K562 (cell line): ENCODE results near the gene KCNQ4. TPM values are rescaled to one million over a fixed set of nuclear protein-coding genes. Genes with fewer than 3 reads are reported as not detected.

Source experiments
- ATF7 ChIP-seq: fragments of 450-650 bp; IDR thresholded peaks from 2 replicates; pipeline ENCODE4 v1.7.1; 2014; ENCODE audit warnings: mild to moderate bottlenecking, moderate library complexity
- BDP1 ChIP-seq: IDR thresholded peaks from 3 replicates; pipeline ENCODE4 v1.6.1; 2011; ENCODE audit not compliant: insufficient read length, insufficient read depth
- ESRRB ChIP-seq: fragments of 250-450 bp; sonication (Bioruptor Pico); IDR thresholded peaks from 2 replicates; pipeline ENCODE4 v1.5.0; 2020; ENCODE audit warnings: mild to moderate bottlenecking, moderate library complexity, borderline replicate concordance
- ETV5 ChIP-seq: sonication (generic); formaldehyde crosslinking; IDR thresholded peaks from 2 replicates; pipeline ENCODE4 v1.4.0; 2020; ENCODE audit warnings: low read depth, mild to moderate bottlenecking, missing genetic modification reagents
- HMG20A ChIP-seq: fragments of 450-650 bp; formaldehyde crosslinking; conservative IDR thresholded peaks from 2 replicates; pipeline ENCODE4 v1.4.0; 2020; ENCODE audit warnings: mild to moderate bottlenecking, mixed read lengths
- HMGN3 ChIP-seq: IDR thresholded peaks from 2 replicates; pipeline ENCODE4 v1.6.1; 2011; ENCODE audit warnings: borderline replicate concordance, low read depth, mild to moderate bottlenecking, mixed read lengths, low read length; ENCODE audit not compliant: insufficient read length; ENCODE audit errors: extremely low read depth
- HNRNPLL ChIP-seq: fragments of 200-400 bp; formaldehyde crosslinking; IDR thresholded peaks from 2 replicates; pipeline ENCODE4 v1.6.1; 2017; ENCODE audit warnings: low read length, low read depth, mild to moderate bottlenecking; ENCODE audit not compliant: poor library complexity, severe bottlenecking
- KLF10 ChIP-seq: fragments of 250-450 bp; sonication (Bioruptor Pico); IDR thresholded peaks from 2 replicates; pipeline ENCODE4 v1.6.1; 2021; ENCODE audit warnings: matching md5 sums
- NCOA4 ChIP-seq: fragments of 450-650 bp; IDR thresholded peaks from 2 replicates; pipeline ENCODE4 v1.6.1; 2018; ENCODE audit warnings: mild to moderate bottlenecking; ENCODE audit not compliant: partially characterized antibody
- POLR2AphosphoS2 ChIP-seq: IDR thresholded peaks from 2 replicates; pipeline ENCODE4 v1.6.1; 2012; ENCODE audit warnings: low read length, improper control_type of control experiment
- RB1 ChIP-seq: fragments of 450-650 bp; IDR thresholded peaks from 2 replicates; pipeline ENCODE4 v1.6.1; 2017; ENCODE audit warnings: low read depth, mild to moderate bottlenecking
- RNF2 ChIP-seq: sonication (generic); IDR thresholded peaks from 2 replicates; pipeline ENCODE4 v1.6.1; 2016
- SNRNP70 ChIP-seq: fragments of 200-400 bp; formaldehyde crosslinking; optimal IDR thresholded peaks from 2 replicates; pipeline ENCODE3; 2017; ENCODE audit warnings: low read depth, low read length
- SRSF9 ChIP-seq: fragments of 200-400 bp; formaldehyde crosslinking; IDR thresholded peaks from 2 replicates; pipeline ENCODE4 v1.6.1; 2017; ENCODE audit warnings: low read depth, low read length, borderline replicate concordance
- TBL1XR1 ChIP-seq, 2 experiments: IDR thresholded peaks; 2 replicates each; pipeline ENCODE4 v1.6.1; 2012; ENCODE audit warnings: improper control_type of control experiment in 2 of 2, low read length in 2 of 2, mild to moderate bottlenecking in 1 of 2
- ZBTB8A ChIP-seq: fragments of 450-650 bp; IDR thresholded peaks from 2 replicates; pipeline ENCODE4 v1.6.1; 2018; ENCODE audit warnings: mild to moderate bottlenecking, moderate library complexity; ENCODE audit not compliant: partially characterized antibody
- ZKSCAN3 ChIP-seq: fragments of 250-450 bp; sonication (Bioruptor Pico); IDR thresholded peaks from 2 replicates; pipeline ENCODE4 v1.4.0; 2020
- ZNF12 ChIP-seq: sonication (generic); formaldehyde crosslinking; IDR thresholded peaks from 2 replicates; pipeline ENCODE4 v1.4.0; 2020; ENCODE audit warnings: mild to moderate bottlenecking, missing genetic modification reagents
- ZNF239 ChIP-seq: fragments of 250-450 bp; sonication (Bioruptor Pico); IDR thresholded peaks from 2 replicates; pipeline ENCODE4 v1.4.0; 2020; ENCODE audit warnings: mild to moderate bottlenecking
- ZNF445 ChIP-seq: fragments of 250-450 bp; sonication (Bioruptor Pico); IDR thresholded peaks from 2 replicates; pipeline ENCODE4 v1.4.0; 2020; ENCODE audit warnings: low read depth, mild to moderate bottlenecking, moderate library complexity
- ZNF561 ChIP-seq: fragments of 450-650 bp; formaldehyde crosslinking; conservative IDR thresholded peaks from 2 replicates; pipeline ENCODE4 v1.4.0; 2020; ENCODE audit warnings: mild to moderate bottlenecking, moderate library complexity
- polyA plus RNA-seq, 8 experiments: library from polyadenylated mRNA; depleted of rRNA in 4 of 8; stranded (reverse) in 5 of 8; unstranded in 3 of 8; fragments of >200 nt; fragmentation: Nextera tagmentation in 2 of 8; fragmentation: Illumina TruSeq in 1 of 8; extraction: Ambion mirVana in 2 of 8; extraction: Trizol in 1 of 8; gene quantifications; 2 replicates each; pipeline versions ENCODE4 v1.2.1 to v1.2.3, GENCODE V29; 2011 to 2014; ENCODE audit warnings: inconsistent platforms in 1 of 8, missing spikeins in 1 of 8
- total RNA-seq, 7 experiments: library from RNA; depleted of rRNA in 6 of 7; stranded (reverse); fragments of >200 nt in 6 of 7; fragmentation: Illumina TruSeq in 2 of 7; extraction: Trizol in 2 of 7; gene quantifications; 2 replicates each; pipeline versions ENCODE4 v1.2.1 to v1.2.3, GENCODE V29; 2011 to 2021; ENCODE audit warnings: low replicate concordance in 1 of 7
- TF ChIP-seq, protein P1 (sequence below): sonication (generic); IDR thresholded peaks from 2 replicates; pipeline ENCODE4 v1.6.1; 2016
- TF ChIP-seq, protein P2 (sequence below): IDR thresholded peaks from 2 replicates; pipeline ENCODE4 v1.6.1; 2012; ENCODE audit warnings: low read depth, low read length, improper control_type of control experiment, borderline replicate concordance
- TF ChIP-seq, protein P3 (sequence below): fragments of 250-450 bp; sonication (Bioruptor Pico); IDR thresholded peaks from 2 replicates; pipeline ENCODE4 v1.8.0; 2022; ENCODE audit warnings: inconsistent platforms
- TF ChIP-seq, protein P4 (sequence below): fragments of 250-450 bp; sonication (Bioruptor Pico); IDR thresholded peaks from 2 replicates; pipeline ENCODE4 v1.8.0; 2021; ENCODE audit warnings: borderline replicate concordance, mild to moderate bottlenecking, moderate library complexity; ENCODE audit not compliant: poor library complexity, severe bottlenecking

The KCNQ4 gene
- total and polyA plus RNA-seq, 9 of the 15 experiments (the other 6 are each of a cell fraction or from before 2014, with no cell fraction given): 0.07 to 4.1 (median 0.79) TPM

DNA sequence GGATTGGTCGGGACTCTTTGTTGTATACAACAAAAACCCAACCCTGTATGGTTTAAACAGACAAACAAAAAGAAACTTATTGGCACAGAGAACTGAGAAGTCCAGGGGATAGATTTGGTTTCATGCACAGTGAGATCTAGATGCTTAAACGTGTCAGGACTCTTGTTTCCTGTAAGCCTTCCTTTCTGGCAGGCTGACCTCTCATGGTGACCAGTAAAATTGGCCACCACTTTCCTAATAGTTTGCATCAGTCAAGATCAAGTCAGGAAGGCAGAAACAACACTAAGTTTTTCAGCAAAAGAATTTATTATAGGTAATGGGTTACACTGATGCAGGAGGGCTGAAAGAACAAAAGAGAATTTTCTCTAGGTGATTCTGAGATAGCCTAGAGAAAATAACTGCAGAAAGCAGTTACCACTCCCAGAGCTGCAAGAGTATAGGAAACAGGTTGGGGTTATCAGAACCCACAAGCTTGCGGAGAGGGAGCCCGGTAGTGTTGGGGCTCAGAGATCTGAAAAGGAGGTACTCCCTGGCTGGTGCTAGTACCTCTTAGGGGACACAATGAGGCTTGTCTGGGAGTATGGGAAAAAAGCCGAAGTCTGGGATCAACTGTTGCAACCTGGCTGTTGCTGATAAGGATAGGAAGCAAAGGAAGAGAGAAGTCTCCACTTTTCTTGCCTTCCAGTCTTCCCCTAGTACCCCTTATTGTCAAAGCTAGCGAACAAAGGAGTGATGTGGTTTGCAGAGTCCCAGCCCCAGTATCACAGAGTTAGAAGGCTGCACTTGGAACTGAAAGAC, 57.1 kb downstream of the KCNQ4 start (continued):
- TF ChIP-seq ETV5 (CRISPR knock-in tag) (peak; percentile 83; the same call in 1 of the 2 replicates), HMG20A (CRISPR knock-in tag) (no peak), RNF2 (no peak), NCOA4 (no peak), SRSF9 (no peak), SNRNP70 (no peak), ZNF239 (CRISPR knock-in tag) (no peak), BDP1 (no peak), HNRNPLL (no peak), ESRRB (no peak), TBL1XR1 (IDR thresholded peaks at IDR 0.05; ENCODE audit: low read length in 2 of 2) (peak; percentile 51 to 64; a peak in 2 of 4 replicates), KLF10 (CRISPR knock-in tag) (no peak), RB1 (no peak), ATF7 (peak; percentile 50; the same call in 1 of the 2 replicates), POLR2AphosphoS2 (no peak), ZNF561 (no peak), HMGN3 (no peak), ZNF12 (CRISPR knock-in tag) (no peak), ZBTB8A (no peak), ZNF445 (CRISPR knock-in tag) (no peak), ZKSCAN3 (CRISPR knock-in tag) (no peak)
- TF ChIP-seq, protein P1, sequence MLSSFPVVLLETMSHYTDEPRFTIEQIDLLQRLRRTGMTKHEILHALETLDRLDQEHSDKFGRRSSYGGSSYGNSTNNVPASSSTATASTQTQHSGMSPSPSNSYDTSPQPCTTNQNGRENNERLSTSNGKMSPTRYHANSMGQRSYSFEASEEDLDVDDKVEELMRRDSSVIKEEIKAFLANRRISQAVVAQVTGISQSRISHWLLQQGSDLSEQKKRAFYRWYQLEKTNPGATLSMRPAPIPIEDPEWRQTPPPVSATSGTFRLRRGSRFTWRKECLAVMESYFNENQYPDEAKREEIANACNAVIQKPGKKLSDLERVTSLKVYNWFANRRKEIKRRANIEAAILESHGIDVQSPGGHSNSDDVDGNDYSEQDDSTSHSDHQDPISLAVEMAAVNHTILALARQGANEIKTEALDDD: peak; percentile 64
- TF ChIP-seq, protein P2, sequence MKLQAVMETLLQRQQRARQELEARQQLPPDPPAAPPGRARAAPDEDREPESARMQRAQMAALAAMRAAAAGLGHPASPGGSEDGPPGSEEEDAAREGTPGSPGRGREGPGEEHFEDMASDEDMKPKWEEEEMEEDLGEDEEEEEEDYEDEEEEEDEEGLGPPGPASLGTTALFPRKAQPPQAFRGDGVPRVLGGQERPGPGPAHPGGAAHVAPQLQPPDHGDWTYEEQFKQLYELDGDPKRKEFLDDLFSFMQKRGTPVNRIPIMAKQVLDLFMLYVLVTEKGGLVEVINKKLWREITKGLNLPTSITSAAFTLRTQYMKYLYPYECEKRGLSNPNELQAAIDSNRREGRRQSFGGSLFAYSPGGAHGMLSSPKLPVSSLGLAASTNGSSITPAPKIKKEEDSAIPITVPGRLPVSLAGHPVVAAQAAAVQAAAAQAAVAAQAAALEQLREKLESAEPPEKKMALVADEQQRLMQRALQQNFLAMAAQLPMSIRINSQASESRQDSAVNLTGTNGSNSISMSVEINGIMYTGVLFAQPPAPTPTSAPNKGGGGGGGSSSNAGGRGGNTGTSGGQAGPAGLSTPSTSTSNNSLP: no peak
- TF ChIP-seq, protein P3, sequence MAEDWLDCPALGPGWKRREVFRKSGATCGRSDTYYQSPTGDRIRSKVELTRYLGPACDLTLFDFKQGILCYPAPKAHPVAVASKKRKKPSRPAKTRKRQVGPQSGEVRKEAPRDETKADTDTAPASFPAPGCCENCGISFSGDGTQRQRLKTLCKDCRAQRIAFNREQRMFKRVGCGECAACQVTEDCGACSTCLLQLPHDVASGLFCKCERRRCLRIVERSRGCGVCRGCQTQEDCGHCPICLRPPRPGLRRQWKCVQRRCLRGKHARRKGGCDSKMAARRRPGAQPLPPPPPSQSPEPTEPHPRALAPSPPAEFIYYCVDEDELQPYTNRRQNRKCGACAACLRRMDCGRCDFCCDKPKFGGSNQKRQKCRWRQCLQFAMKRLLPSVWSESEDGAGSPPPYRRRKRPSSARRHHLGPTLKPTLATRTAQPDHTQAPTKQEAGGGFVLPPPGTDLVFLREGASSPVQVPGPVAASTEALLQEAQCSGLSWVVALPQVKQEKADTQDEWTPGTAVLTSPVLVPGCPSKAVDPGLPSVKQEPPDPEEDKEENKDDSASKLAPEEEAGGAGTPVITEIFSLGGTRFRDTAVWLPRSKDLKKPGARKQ (CRISPR knock-in tag): no peak
- TF ChIP-seq, protein P4, sequence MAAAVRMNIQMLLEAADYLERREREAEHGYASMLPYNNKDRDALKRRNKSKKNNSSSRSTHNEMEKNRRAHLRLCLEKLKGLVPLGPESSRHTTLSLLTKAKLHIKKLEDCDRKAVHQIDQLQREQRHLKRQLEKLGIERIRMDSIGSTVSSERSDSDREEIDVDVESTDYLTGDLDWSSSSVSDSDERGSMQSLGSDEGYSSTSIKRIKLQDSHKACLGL (CRISPR knock-in tag): no peak
